Fibroblast of lung (primary cell): ENCODE results near the gene INTS1. TPM values are rescaled to one million over a fixed set of nuclear protein-coding genes. Genes with fewer than 3 reads are reported as not detected.

Experiments
- DNase-seq, 2 donors: peaks; one replicate each; pipeline versions ENCODE4 v3.0.0 to v3.0.0-alpha.2; 2010; ENCODE audit warnings: low read depth in 2 of 2
- H2AFZ ChIP-seq: 2 replicates; pipeline ENCODE4 v1.5.1; 2012; ENCODE audit warnings: low read length, control low read depth, inconsistent platforms
- H3K27ac ChIP-seq: 2 replicates; pipeline ENCODE4 v1.5.1; 2011; ENCODE audit warnings: low read length, control low read depth; ENCODE audit not compliant: insufficient read depth
- H3K27me3 ChIP-seq: 2 replicates; pipeline ENCODE4 v1.5.1; 2011; ENCODE audit warnings: mild to moderate bottlenecking, low read length; ENCODE audit not compliant: control insufficient read depth, insufficient read depth
- H3K36me3 ChIP-seq: 2 replicates; pipeline ENCODE4 v1.5.1; 2011; ENCODE audit warnings: low read length; ENCODE audit not compliant: control insufficient read depth, insufficient read depth
- H3K4me1 ChIP-seq: 2 replicates; pipeline ENCODE4 v1.5.1; 2011; ENCODE audit warnings: low read length; ENCODE audit not compliant: control insufficient read depth, insufficient read depth; ENCODE audit errors: extremely low read depth
- H3K4me2 ChIP-seq: 2 replicates; pipeline ENCODE4 v1.5.1; 2011; ENCODE audit warnings: low read length, control low read depth; ENCODE audit not compliant: insufficient read depth; ENCODE audit errors: extremely low read depth
- H3K4me3 ChIP-seq, 4 experiments: fragments of 200-600 bp in 1 of 4; sonication (generic) in 1 of 4; replicated peaks in 1 of 4; 2 replicates each; pipeline ENCODE4 v1.5.1; 2011 to 2016; ENCODE audit warnings: low read length in 4 of 4, low read depth in 3 of 4, mild to moderate bottlenecking in 3 of 4, control low read depth in 2 of 4, inconsistent platforms in 1 of 4, mixed read lengths in 1 of 4; ENCODE audit not compliant: insufficient read depth in 1 of 4; ENCODE audit errors: control extremely low read depth in 1 of 4
- H3K79me2 ChIP-seq: 2 replicates; pipeline ENCODE4 v1.5.1; 2012; ENCODE audit warnings: mild to moderate bottlenecking, low read length, inconsistent platforms; ENCODE audit not compliant: control insufficient read depth, insufficient read depth
- H3K9ac ChIP-seq: 2 replicates; pipeline ENCODE4 v1.5.1; 2011; ENCODE audit warnings: mild to moderate bottlenecking, low read length, control low read depth; ENCODE audit not compliant: insufficient read depth
- H3K9me3 ChIP-seq: 2 replicates; pipeline ENCODE4 v1.5.1; 2012; ENCODE audit warnings: low read depth, low read length; ENCODE audit not compliant: control insufficient read depth, insufficient read depth
- H4K20me1 ChIP-seq: 2 replicates; pipeline ENCODE4 v1.5.1; 2011; ENCODE audit warnings: low read length; ENCODE audit not compliant: control insufficient read depth, insufficient read depth; ENCODE audit errors: extremely low read depth
- EZH2 ChIP-seq: IDR thresholded peaks from 2 replicates; pipeline ENCODE4 v1.5.1; 2012; ENCODE audit warnings: low read length, control low read depth, mild to moderate bottlenecking; ENCODE audit errors: missing control alignments
- polyA plus RNA-seq, 2 donors: library from polyadenylated mRNA; depleted of rRNA in 1 of 2; stranded (reverse) in 1 of 2; unstranded in 1 of 2; fragments of >200 nt; gene quantifications; 2 replicates each; pipeline ENCODE4 v1.2.1, GENCODE V29; 2011 to 2012; ENCODE audit warnings: missing spikeins in 1 of 2
- total RNA-seq: library from RNA; depleted of rRNA; stranded (reverse); fragments of >200 nt; gene quantifications from 2 replicates; pipeline ENCODE4 v1.2.1, GENCODE V29; 2014
- TF ChIP-seq, protein P1 (sequence below), 2 donors: IDR thresholded peaks in 1 of 2; conservative IDR thresholded peaks in 1 of 2; 1 replicate in 1 of 2; 2 replicates in 1 of 2; pipeline ENCODE4 v1.5.1; 2011 to 2012; ENCODE audit warnings: low read length in 2 of 2, control low read depth in 1 of 2, inconsistent platforms in 1 of 2, low read depth in 1 of 2, mild to moderate bottlenecking in 1 of 2

Gene INTS1
- total and polyA plus RNA-seq, 2 donors (not counting 1 experiment from before 2014, with no cell fraction given), result 7.1 to 35.5 TPM

DNA sequence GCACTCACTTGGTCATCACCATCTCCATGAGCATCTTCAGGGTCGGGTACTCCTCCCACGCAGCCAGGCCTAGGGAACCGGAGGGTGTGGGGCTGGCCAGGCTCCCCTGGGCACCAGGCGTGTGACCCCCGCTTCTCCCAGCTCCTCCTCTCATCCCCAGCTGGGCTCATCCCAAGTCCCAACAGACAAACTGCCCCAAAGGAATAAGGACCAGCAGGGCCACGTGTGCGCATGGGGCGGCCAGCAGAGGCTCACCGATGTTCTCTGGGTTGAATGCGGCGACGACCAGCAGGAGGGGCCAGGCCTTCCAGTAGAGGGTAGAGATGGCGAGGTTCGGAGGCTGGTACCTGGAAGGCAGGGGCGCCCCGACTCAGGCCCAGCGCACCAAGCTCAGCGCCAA lies 14.9 kb downstream of the INTS1 start:
- no peak for DNase-seq
- Histone ChIP-seq H2AFZ (no peak overlapping the region), H3K9ac (no peak overlapping the region), H4K20me1 (no peaks in the 10 kb centered on the region), H3K36me3 (peaks cover 34% of the 10 kb centered on the region), H3K9me3 (no peaks in the 10 kb centered on the region), H3K4me1 (no peaks in the 10 kb centered on the region), H3K79me2 (no peaks in the 10 kb centered on the region), H3K4me2 (no peak overlapping the region), H3K27me3 (no peaks in the 10 kb centered on the region), H3K27ac (no peak overlapping the region), H3K4me3 (no peak overlapping the region)
- TF ChIP-seq EZH2, result no peak
- TF ChIP-seq, protein P1, sequence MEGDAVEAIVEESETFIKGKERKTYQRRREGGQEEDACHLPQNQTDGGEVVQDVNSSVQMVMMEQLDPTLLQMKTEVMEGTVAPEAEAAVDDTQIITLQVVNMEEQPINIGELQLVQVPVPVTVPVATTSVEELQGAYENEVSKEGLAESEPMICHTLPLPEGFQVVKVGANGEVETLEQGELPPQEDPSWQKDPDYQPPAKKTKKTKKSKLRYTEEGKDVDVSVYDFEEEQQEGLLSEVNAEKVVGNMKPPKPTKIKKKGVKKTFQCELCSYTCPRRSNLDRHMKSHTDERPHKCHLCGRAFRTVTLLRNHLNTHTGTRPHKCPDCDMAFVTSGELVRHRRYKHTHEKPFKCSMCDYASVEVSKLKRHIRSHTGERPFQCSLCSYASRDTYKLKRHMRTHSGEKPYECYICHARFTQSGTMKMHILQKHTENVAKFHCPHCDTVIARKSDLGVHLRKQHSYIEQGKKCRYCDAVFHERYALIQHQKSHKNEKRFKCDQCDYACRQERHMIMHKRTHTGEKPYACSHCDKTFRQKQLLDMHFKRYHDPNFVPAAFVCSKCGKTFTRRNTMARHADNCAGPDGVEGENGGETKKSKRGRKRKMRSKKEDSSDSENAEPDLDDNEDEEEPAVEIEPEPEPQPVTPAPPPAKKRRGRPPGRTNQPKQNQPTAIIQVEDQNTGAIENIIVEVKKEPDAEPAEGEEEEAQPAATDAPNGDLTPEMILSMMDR (conservative IDR thresholded peaks at IDR 0.05 in 1 of 2, IDR thresholded peaks at IDR 0.05 in 1 of 2; ENCODE audit: low read depth in 1 of 2, low read length in 2 of 2), result no peak

DNA sequence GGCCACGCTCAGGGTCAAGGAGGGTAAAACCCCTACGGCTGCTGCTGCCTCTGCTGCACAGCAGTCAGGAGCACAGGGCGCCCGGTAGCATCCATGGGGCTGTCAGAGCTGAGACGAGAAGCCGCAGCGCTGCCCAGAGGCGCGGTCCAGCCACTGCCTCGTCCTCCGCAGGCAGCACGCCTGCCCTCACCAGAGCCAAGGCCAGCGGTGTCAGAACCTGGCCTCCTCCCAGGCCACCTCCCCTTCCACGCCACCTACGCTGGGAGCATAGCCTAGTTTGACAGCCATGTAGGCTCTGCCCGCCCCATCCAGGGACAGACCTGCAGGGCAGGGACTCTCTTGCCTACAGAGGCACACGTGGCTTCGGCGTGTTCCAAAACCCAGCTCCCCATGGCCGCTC lies 16.2 kb downstream of the INTS1 start:
- no peaks in the 10 kb centered on the region for H3K9me3 ChIP-seq
- H3K27ac ChIP-seq, result no peak overlapping the region
- no peaks in the 10 kb centered on the region for H3K4me1 ChIP-seq
- H3K27me3 ChIP-seq, result no peaks in the 10 kb centered on the region
- no peak overlapping the region for H3K9ac ChIP-seq
- peaks cover 36% of the 10 kb centered on the region for H3K36me3 ChIP-seq
- no peak for TF ChIP-seq EZH2
- TF ChIP-seq, protein P1 (conservative IDR thresholded peaks at IDR 0.05 in 1 of 2, IDR thresholded peaks at IDR 0.05 in 1 of 2; ENCODE audit: low read depth in 1 of 2, low read length in 2 of 2), result no peak
- DNase-seq, result no peak
- no peak overlapping the region for H2AFZ ChIP-seq
- no peaks in the 10 kb centered on the region for H4K20me1 ChIP-seq
- H3K4me3 ChIP-seq, result no peak overlapping the region
- H3K79me2 ChIP-seq, result no peaks in the 10 kb centered on the region
- no peak overlapping the region for H3K4me2 ChIP-seq

GRCh38 chr7:1487466-1487865 lies 16.7 kb downstream of the INTS1 start:
- TF ChIP-seq EZH2, result no peak
- TF ChIP-seq, protein P1 (conservative IDR thresholded peaks at IDR 0.05 in 1 of 2, IDR thresholded peaks at IDR 0.05 in 1 of 2; ENCODE audit: low read depth in 1 of 2, low read length in 2 of 2), result no peak
- DNase-seq, result no peak
- H3K9ac ChIP-seq, result no peak overlapping the region
- no peaks in the 10 kb centered on the region for H3K9me3 ChIP-seq
- H3K27ac ChIP-seq, result no peak overlapping the region
- no peaks in the 10 kb centered on the region for H3K27me3 ChIP-seq
- peaks cover 40% of the 10 kb centered on the region for H3K36me3 ChIP-seq
- H2AFZ ChIP-seq, result no peak overlapping the region
- no peaks in the 10 kb centered on the region for H4K20me1 ChIP-seq
- H3K79me2 ChIP-seq, result no peaks in the 10 kb centered on the region
- no peak overlapping the region for H3K4me3 ChIP-seq
- H3K4me1 ChIP-seq, result no peaks in the 10 kb centered on the region
- H3K4me2 ChIP-seq, result no peak overlapping the region
